Parathyroid adenoma (tissue), 2 donors: ENCODE measurements around the gene GRIN2A.

ENCODE experiments used
- H2AFZ ChIP-seq: fragments of 300-600 bp; sonication (generic); one replicate; pipeline ENCODE4 v1.7.0; 2017; ENCODE audit warnings: antibody characterized with exemption, mild to moderate bottlenecking
- H3K27ac ChIP-seq: fragments of 300-600 bp; sonication (generic); one replicate; pipeline ENCODE4 v1.7.0; 2017
- H3K27me3 ChIP-seq: fragments of 300-600 bp; sonication (generic); one replicate; pipeline ENCODE4 v1.7.0; 2017; ENCODE audit warnings: low read length; ENCODE audit not compliant: control insufficient read depth, insufficient read depth
- H3K36me3 ChIP-seq: fragments of 300-600 bp; sonication (generic); one replicate; pipeline ENCODE4 v1.7.0; 2017; ENCODE audit warnings: low read length; ENCODE audit not compliant: control insufficient read depth, insufficient read depth
- H3K4me1 ChIP-seq: fragments of 300-600 bp; sonication (generic); one replicate; pipeline ENCODE4 v1.7.0; 2017; ENCODE audit warnings: control low read depth
- H3K4me2 ChIP-seq: fragments of 300-600 bp; sonication (generic); one replicate; pipeline ENCODE4 v1.7.0; 2017; ENCODE audit warnings: low read length
- H3K4me3 ChIP-seq: fragments of 300-600 bp; sonication (generic); one replicate; pipeline ENCODE4 v1.7.0; 2017; ENCODE audit warnings: low read depth, low read length
- H3K79me2 ChIP-seq: fragments of 300-600 bp; sonication (generic); one replicate; pipeline ENCODE4 v1.7.0; 2017; ENCODE audit warnings: control low read depth
- H3K9ac ChIP-seq: fragments of 300-600 bp; sonication (generic); one replicate; pipeline ENCODE4 v1.7.0; 2017; ENCODE audit warnings: mild to moderate bottlenecking
- H3K9me3 ChIP-seq: fragments of 300-600 bp; sonication (generic); one replicate; pipeline ENCODE4 v1.7.0; 2017; ENCODE audit warnings: low read length; ENCODE audit not compliant: control insufficient read depth
- CTCF ChIP-seq: fragments of 300-600 bp; sonication (generic); IDR thresholded peaks from one replicate; pipeline ENCODE4 v1.7.0; 2017; ENCODE audit warnings: antibody characterized with exemption, mild to moderate bottlenecking
- donor health status: primary hyperparathyroidism.

GRIN2A gene

DNA sequence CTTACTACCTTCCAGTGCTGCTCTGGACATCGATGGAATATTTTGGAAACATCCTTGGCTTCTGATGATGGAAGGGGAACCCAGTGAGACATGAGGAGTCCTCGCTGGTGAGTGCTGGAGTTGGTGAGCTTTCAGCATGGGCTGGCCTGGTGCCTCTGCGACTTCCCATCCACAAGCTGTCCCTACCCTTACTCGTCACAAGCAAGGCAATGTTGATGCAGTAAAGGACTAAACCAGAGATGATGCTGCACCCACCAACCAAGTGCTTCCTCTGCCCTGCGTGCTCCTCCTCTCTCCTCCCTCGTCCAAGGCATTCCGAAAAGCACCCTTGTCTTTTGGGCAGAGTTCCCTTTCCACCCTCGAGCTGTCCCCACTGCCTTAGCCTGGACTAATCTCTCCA, 154.7 kb downstream of the GRIN2A start:
- H3K79me2 ChIP-seq: no peaks in the 10 kb centered on the region
- H3K27me3 ChIP-seq: no peaks in the 10 kb centered on the region
- H2AFZ ChIP-seq: no peak overlapping the region
- no peak overlapping the region for H3K27ac ChIP-seq
- H3K4me2 ChIP-seq: no peak overlapping the region
- no peaks in the 10 kb centered on the region for H3K9me3 ChIP-seq
- no peak overlapping the region for H3K9ac ChIP-seq
- no peaks in the 10 kb centered on the region for H3K4me1 ChIP-seq
- H3K36me3 ChIP-seq: no peaks in the 10 kb centered on the region
- H3K4me3 ChIP-seq: no peak overlapping the region
- no peak for TF ChIP-seq CTCF

- Histone ChIP-seq H3K27me3 (no peaks in the 10 kb centered on the region), H3K9me3 (no peaks in the 10 kb centered on the region), H3K36me3 (no peaks in the 10 kb centered on the region), H3K4me1 (no peaks in the 10 kb centered on the region), H3K4me3 (no peak overlapping the region), H3K9ac (no peak overlapping the region), H3K27ac (no peak overlapping the region), H3K79me2 (no peaks in the 10 kb centered on the region), H3K4me2 (no peak overlapping the region), H2AFZ (no peak overlapping the region)
- TF ChIP-seq CTCF: no peak
These were observed 155.6 kb downstream of the GRIN2A start for GRCh38 chr16:10026593-10026992.

DNA sequence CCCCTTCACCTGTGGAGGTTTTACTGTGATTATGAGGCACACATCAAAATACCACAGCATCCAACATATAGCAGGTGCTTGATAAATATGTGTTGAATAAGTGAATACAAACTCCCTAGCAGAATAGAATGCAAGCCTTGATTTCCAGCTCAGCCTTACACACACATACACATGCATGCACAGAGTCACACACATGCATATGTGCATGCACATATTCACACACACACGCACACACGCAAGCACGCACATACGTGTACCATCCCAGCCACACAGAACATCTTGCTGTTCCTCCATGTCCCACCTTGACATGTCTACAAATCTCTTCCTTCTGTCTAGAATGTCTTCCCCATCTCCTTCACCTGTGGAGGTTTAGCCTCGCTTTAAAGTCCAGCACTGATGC, 160.1 kb downstream of the GRIN2A start:
- no peaks in the 10 kb centered on the region for H3K4me1 ChIP-seq

DNA sequence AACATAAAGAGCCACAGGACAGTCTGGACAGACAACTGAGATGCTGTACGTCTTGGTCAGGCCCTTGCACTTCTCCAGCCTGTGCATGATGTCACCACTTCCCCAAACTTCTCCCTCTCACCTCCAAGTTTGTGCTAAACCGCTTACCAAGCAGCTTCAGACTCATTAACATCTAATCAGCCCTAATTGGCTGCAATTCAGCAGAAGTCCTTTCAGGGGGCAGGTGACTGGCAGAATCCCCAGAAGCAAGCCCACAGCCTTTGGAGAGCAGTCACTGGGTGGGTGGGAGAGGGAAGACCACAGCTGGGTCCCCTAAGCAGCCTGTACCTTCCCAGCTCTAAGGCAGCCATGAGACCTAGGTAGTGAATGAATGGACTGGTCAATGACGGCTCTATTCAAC, 161.4 kb downstream of the GRIN2A start:
- no peak for TF ChIP-seq CTCF
- Histone ChIP-seq H3K4me1 (no peaks in the 10 kb centered on the region), H3K4me3 (no peak overlapping the region), H3K9ac (no peak overlapping the region), H2AFZ (no peak overlapping the region), H3K9me3 (no peaks in the 10 kb centered on the region), H3K4me2 (no peak overlapping the region), H3K79me2 (no peaks in the 10 kb centered on the region), H3K27me3 (no peaks in the 10 kb centered on the region), H3K36me3 (no peaks in the 10 kb centered on the region), H3K27ac (no peak overlapping the region)

More for the DNA sequence above, 160.1 kb downstream of the GRIN2A start:
- Histone ChIP-seq H2AFZ (no peak overlapping the region), H3K79me2 (no peaks in the 10 kb centered on the region), H3K4me2 (no peak overlapping the region), H3K27me3 (no peaks in the 10 kb centered on the region), H3K9me3 (no peaks in the 10 kb centered on the region), H3K36me3 (no peaks in the 10 kb centered on the region), H3K4me3 (no peak overlapping the region), H3K9ac (no peak overlapping the region), H3K27ac (no peak overlapping the region)
- no peak for TF ChIP-seq CTCF

DNA sequence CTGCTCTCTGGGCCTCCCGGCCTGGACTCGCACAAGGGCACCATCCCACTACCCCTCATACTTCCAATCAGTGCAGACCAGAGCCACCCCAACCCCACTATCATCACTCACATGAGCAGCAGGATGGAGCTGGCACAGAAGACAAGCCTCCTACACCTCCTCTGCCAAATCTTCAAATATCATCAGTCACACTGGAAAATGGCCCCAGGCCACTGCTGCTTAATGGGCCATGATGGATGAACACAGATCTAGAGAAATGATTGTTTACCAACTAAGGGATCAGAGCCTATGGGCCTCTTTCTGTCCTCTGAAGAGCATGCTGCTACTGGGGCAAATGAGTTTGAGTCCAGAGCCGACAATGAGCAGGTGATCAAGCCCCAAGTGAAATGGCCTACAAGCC, 165.5 kb downstream of the GRIN2A start:
- no peaks in the 10 kb centered on the region for H3K4me1 ChIP-seq
- H3K4me3 ChIP-seq: no peak overlapping the region
- H3K27me3 ChIP-seq: no peaks in the 10 kb centered on the region
- H3K27ac ChIP-seq: no peak overlapping the region
- H3K4me2 ChIP-seq: no peak overlapping the region
- H2AFZ ChIP-seq: no peak overlapping the region
- no peak for TF ChIP-seq CTCF
- H3K79me2 ChIP-seq: no peaks in the 10 kb centered on the region
- H3K9me3 ChIP-seq: no peaks in the 10 kb centered on the region
- no peak overlapping the region for H3K9ac ChIP-seq
- H3K36me3 ChIP-seq: no peaks in the 10 kb centered on the region
